Ramos (cell line): ENCODE results near the gene MAP10.
"Not testable (repeated sequence)": the region's sequence is repeated elsewhere in the genome, so short reads cannot be mapped to it uniquely, and the experiment has no call there.

Experiments used
- in situ Hi-C: fragments of 300-500 bp; cut with MboI; formaldehyde crosslinking; loops from one replicate; pipeline ENCODE4 v1.14.3; 2022; ENCODE audit warnings: low sequenced_read_pairs; ENCODE audit not compliant: unreplicated experiment

Gene MAP10

GRCh38 chr1:232805269-232806185, at the start of gene MAP10:
MAP10 (plus strand) TSS chr1:232805416; CDS start chr1:232805450, 34 bp downstream.
- in situ Hi-C loops = no loop called here

- in situ Hi-C loops = no loop called here
Observed at GRCh38 chr1:232764458-232765251, 40.6 kb upstream of the MAP10 start.

GRCh38 chr1:232765542-232765941, 39.7 kb upstream of the MAP10 start:
- in situ Hi-C loops = no loop called here

DNA sequence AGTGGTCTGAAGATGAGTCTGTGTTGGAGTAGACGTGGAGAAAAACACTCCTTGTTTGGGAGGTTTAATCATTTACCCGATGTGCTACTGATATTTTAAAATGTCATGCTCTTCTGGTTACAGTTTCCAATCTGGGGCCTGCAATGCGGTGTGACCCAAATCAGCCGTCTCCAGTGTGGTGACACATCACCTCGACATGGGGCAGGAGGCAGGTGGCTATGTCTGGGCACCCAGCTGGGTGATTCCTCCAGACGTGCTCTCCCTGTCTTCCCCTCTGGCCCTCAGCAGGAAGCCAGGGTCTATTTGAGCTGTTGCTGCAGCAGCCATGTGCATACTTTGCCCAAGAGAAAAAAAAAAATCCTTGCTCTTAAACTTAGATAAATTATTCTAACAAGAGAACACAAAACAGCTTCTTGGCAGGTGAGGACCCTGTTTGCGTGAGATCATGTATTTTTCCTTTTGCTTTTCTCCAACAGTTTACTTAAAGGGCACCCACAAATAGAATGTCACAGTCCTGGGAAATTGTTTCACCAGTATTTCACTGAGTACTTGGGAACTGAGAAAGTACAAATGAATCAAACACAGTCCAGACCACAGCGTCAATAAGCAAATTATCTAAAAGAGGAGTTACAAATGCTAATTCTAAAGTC, 38.9 kb upstream of the MAP10 start:
- in situ Hi-C loops = no loop called here

- in situ Hi-C loops = no loop called here
Observed at GRCh38 chr1:232766904-232767303, 38.3 kb upstream of the MAP10 start.

DNA sequence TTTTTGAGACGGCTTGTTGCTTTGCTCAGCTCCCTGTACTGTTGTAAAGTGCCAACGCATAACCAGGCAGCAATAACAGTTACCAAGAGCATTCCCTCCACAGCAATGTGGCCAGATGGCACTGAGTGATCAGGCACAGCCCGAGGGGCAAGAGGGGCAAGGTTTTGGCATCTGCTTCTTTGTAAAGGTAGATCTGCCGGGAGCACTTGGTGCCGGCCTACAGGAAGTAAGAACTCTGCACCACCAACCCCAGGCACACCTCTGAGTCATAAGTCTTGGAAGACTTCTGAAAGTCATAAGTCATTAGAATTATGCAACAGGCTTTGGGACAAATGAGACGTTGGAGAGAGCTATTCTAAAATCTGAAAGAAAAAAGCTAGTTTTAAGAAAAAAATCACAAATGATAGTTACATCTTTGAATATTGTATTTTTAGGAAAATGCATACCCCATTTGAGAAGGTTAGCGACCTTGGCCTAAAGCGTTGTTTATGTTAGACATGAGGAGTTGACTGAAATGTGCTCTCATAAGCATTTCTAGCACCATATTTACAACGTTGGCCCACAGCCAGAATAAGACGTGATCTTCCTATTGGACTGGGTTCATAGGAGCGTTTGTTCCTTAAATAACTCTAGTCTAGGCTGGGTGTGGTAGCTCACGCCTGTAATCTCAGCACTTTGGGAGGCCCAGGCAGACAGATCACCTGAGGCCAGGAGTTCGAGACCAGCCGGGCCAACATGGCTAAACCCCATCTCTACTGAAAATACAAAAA, 37.7 kb upstream of the MAP10 start:
- in situ Hi-C loops = no loop called here

DNA sequence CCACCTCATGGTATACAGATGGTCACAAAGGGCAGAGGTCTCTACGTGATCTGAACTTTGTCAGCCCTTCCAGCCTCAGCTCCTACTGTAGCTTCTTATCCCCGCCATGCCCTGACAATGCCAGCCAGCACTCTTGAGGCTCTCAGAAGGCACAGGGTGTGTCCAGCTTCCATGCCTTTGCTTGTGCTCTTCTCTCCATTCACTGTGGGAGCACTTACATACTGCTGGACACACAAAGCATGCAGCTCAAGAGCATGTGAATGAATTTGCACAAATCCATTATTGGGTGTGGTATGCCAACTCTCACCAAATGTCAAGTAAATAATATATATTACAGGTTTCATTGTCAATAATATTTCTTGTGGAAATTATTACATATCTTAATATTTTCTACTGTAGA, 36.4 kb upstream of the MAP10 start:
- in situ Hi-C loops = no loop called here

DNA sequence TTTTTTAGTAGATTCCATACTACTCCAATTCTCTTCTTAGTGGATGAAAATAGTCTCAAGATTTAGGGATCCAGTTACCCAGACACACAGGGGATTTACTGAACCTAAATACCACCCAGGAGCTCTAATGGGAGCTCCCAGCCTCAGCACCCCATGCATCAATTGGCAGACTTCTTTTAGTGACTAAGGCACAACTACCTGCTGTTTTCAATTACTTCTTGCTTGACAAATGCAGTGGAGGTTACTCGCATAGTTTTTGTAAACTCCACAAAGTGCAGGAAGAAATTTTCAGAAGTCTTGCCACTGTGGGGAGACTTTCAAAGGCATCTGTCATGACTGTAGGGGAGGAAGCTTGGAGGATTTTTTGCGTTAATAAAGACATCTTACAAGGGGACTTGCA, 35.5 kb upstream of the MAP10 start:
- in situ Hi-C loops = no loop called here

- in situ Hi-C loops = no loop called here
Observed at GRCh38 chr1:232773752-232774151, 31.5 kb upstream of the MAP10 start.

- in situ Hi-C loops = no loop called here
Observed at GRCh38 chr1:232776526-232777106, 28.6 kb upstream of the MAP10 start.

DNA sequence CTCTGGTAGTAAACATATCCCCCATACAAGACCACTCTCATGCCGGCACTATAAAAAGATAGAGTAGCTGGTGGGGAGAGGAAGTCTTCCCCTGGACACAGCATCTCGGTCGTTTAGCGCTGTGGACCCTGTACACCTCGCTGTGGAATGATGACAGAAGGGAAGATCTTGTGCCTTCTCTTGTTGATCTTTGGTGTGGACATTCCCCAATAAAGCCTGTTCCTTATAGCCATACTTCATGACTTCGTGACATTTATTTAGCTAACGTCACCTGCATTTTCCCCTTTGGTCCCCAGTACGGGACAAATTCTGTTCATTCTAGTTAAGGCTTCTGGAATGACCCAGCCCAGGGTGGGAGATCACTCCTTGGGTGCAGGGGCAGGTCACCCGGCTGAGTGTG, 24.9 kb upstream of the MAP10 start:
- in situ Hi-C loops = no loop called here

GRCh38 chr1:232784794-232785193, 20.4 kb upstream of the MAP10 start:
- in situ Hi-C loops = no loop called here

GRCh38 chr1:232785630-232786029, 19.6 kb upstream of the MAP10 start:
- in situ Hi-C loops = not testable (repeated sequence)

DNA sequence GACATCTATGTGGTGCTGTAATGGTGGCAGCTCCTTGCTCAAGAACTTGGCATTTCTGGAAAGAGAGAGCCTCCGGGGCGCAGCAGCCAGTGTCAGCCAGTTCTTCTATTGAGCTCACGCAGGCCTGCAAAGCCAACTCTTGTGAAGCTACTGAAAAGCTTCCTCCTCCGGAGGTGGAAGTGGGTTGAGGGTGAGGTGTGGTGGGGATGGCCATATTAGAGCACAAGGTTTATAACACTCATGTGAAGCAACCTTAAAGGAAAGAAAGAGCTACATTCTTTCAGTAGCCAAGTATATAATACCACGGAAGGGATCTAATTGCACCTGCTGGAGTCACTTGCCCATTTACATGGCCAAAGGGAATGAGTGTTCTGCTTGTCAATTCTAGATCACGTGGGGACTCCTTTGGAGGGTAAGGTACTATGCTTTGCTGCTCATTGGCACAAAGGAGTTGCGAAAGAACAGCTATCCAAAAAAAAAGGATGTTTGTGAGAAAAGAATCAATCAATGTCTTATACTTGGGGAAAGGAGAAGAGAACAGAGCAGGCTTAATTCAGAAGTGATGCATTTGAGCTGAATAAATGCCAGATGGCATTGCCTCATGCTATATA, 18.3 kb upstream of the MAP10 start:
- in situ Hi-C loops = no loop called here

DNA sequence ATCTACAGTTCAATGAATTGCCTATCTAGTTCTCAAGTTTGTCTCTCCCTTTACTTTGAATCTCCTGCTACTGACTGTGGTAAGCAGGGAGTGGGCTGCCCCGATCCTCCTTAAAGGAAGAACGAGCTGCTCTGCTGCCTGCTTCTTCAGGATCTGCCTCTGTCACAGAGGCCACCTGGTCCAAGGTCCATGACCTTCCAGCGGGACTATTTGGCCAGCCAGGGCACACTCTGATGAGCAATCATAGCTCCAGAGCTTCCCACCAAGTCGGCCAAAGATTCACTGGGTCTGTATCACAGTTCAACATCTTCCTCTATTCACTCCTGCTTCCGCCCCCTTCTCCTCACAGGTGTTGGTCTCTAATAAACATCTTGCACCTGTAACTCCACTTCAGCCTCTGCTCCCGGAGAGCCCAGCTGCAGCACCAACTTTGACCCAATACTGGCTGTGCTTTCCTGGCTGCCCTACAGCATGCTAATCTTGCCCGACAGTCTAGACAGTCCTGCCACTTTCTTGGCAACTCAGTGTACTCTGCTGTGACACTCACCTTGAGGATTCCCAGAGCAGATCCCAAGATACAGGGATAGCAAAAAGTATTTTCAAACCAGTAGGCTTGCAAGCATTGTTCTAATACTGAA, 16.9 kb upstream of the MAP10 start:
- in situ Hi-C loops = no loop called here

DNA sequence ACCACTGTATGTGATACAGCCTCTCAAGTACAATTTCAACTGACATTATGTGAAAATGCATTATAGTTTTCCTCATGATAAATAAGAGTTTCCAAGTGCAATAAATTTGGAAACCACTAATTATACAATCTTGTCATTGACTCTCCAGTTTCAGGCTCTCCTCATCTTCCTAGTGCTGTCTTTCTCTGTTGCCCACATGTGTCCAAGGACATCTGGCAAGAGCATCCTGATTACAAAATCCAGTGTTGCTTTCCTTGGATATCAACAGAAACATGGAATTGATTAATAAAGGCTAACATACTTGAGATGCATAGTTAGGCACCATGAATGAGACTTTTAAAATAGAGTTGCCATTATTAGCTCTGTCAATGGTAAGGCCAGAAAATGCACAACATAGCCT, 15.6 kb upstream of the MAP10 start:
- in situ Hi-C loops = no loop called here

DNA sequence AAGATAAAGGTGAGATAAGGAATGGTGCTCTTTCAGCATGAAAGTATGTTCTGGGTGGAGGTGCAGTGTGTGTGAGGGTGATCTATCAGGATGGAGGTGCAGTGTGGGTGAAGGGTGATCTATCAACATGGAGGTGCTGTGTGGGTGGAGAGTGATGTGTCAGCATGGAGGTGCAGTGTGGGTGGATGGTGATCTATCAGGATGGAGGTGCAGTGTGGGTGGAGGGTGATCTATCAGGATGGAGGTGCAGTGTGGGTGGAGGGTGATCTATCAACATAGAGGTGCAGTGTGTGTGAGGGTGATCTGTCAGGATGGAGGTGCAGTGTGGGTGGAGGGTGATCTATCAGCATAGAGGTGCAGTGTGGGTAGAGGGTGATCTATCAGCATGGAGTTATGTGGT, 12.3 kb upstream of the MAP10 start:
- in situ Hi-C loops = no loop called here

DNA sequence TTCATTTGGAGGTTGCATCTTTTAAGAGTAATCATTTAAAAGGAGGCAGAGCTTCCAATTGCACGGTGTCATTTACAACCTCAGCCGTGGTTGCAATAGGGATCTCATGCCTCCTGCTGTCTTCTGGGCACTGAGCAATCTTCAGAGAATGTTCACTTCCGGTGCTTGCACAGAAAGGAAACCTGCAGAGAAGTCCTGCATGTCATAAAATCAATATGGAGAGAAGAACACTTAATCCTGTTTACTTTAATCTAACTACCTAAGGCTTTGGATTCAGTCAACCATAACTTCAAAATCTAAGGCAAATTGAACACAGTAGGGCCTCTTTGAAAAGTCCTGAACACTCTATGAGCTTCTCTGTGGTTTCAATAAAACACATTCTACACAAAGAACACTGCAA, 11.3 kb upstream of the MAP10 start:
- in situ Hi-C loops = no loop called here

DNA sequence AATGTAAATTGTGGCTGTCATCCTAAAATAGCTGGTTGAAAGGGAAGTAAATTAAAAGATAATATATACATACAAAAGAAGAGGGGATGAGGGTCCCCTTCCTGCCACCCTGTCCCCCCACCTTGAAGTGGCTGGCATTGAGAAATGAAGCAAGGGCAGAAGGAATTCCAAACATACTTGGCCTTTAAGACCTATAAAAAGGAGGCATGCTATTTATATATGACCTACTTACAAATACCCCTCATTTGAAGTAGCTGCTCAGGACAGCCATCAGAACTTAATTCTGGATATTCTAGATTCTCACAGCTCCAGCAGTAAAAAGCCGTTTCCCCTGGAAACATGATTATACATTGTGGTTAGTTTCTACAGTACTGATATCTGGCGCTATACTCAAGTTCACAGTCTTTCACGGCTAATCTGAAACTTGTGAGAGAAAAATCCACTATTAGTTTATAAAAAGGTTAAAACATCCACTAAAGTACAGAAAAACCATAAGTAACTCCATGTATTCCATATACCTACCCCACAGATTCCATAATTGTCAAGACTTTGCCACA, 9.6 kb upstream of the MAP10 start:
- in situ Hi-C loops = no loop called here
